Measurements from ENCODE around the gene TMEM33.

GRCh38 chr4:41885456-41885855 is 49.8 kb upstream of the TMEM33 start:
- TF ChIP-seq CTCF (conservative IDR thresholded peaks at IDR 0.05) (no peak), EZH2 (IDR thresholded peaks at IDR 0.05; ENCODE audit: low read depth) (no peak)

Data from PC-9 (cell line).